Myometrial cell (primary cell): ENCODE measurements around the gene CCDC85A. TPM values are rescaled to one million over a fixed set of nuclear protein-coding genes. Genes with fewer than 3 reads are reported as not detected.

Source experiments
- total RNA-seq: library from RNA; depleted of rRNA; stranded (reverse); fragments of >200 nt; gene quantifications from 2 replicates; pipeline ENCODE4 v1.2.3, GENCODE V29; 2015

CCDC85A gene
- 1.6 and 3.7 TPM in 2 replicates for total RNA-seq

DNA sequence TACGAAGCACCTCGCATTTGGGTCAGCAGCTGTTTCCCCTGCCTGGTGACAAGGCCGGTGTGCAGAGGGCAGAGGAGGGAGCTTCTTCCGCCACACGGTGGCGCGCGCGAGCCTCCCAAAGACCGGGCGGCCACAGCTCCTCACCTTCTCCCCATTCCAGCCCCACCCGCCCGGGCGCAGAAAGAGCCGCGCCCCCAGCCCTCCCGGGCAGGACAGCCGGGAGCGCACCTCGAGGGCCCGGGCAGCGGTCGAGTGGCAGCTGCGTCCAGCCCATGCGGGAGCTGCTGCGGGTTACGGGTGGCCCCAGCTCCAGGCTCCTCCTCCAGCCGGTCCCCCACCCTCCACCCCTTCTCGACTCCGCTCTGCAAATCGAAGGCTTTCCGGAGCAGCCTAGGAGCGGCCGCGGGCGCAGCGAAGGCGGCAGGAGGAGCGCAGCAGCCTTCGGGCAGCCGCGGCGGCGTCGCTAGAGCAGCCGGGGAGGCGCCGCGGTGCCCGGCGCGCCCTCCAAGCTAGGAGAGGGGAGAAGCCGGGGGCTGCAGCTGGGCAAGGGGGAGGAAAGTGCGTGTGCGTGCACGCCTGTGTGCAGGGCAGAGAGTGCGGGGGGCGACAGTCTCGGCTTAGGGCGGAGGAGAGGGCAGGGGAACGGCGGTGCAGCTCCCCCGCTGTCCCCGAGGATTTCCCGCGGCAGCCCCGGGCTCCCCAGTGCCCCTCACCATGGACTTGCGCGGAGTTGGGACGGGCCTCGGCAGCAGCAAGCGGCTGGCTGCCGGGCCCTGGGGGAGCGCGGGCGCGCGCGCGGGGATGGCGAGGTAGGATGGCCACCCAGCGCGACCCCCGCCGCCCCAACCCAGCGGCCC lies at the start of gene CCDC85A:
TSS of gene CCDC85A (plus strand) at position 348 of the 857 bp plus-strand sequence. CDS start 635 bp downstream, outside the sequence.

